HG03521 (cell line): ENCODE results near the gene DDX24.
"Not testable (repeated sequence)": the region's sequence is repeated elsewhere in the genome, so short reads cannot be mapped to it uniquely, and the experiment has no call there.

Experiments used
- ATAC-seq: cut with Tn5 transposase; IDR thresholded peaks from one replicate; pipeline ENCODE4 v1.9.1; 2021; ENCODE audit warnings: mild to moderate bottlenecking, moderate library complexity; ENCODE audit not compliant: unreplicated experiment

Gene DDX24

DNA sequence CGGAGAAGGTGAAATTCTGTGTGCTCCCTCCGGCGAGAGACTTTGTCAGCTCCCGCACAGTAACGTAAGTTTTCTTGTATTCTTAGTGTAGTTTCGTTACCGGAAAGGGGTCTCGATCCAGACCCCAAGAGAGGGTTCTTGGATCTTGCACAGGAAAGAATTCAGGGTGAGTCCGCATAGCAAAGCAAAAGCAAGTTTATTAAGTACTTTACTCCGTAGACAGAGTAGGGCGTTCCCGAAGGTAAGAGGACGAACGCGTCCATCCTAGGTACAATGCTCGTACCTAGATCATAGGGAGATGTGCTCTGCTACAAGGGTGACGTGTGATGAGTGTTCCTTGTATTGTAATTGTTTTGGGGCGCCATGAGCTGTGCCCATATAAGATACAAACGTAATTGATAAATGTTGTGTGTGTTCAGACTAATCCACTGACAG, 401 bp upstream of the DDX24 start:
- ATAC-seq, result peak; percentile 18

DNA sequence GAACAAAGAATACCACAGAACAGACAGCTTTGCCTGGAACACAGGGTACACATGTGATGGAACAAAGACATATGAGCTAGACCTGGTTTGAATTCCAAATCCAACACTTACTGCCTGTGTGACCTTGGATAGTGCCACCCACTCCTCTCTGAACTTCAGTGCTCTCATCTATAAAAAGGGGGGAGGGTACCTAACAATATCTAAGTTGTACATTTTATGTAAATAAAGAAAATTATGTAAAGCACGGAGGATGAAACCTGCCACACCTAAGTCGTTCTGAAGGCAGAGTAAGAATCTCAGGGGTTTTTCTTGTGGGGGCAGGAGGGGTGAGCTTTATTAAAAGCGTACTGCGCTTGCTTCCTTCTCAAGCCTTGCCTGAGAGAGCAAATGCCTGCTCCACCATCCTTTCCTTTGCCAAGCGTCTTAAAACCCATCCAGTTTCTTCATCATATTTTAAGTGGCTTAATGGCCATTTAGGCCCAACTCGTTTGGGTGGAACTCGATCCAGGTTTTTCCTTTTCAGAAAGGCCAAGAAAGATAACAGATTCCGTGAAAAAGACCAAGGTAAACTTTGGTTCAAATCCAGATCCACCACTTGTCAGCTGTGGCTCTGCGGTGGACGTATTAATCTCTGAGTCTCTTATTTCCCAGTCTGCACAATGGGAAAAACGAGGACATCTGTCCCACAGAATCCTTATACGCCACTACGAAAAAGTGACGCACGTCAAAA, 946 bp downstream of the DDX24 start:
- no peak for ATAC-seq

DNA sequence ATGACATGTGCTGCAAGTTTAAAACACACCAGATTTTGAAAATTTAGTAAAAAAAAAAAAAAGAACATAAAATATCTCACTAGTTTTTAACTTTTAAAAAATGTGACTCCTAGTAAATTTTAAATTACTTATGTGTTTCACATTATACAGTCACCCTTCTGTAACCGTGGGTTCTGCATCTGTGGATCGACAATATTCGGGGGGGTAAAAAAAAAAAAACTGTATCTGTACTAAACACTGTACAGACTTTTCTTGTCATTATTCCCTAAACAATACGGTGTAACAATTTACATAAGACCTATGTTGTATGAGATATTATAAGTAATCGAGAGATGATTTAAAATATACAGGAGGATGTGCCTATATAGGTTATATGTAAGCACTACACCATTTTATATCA, 3.2 kb downstream of the DDX24 start:
- no peak for ATAC-seq

DNA sequence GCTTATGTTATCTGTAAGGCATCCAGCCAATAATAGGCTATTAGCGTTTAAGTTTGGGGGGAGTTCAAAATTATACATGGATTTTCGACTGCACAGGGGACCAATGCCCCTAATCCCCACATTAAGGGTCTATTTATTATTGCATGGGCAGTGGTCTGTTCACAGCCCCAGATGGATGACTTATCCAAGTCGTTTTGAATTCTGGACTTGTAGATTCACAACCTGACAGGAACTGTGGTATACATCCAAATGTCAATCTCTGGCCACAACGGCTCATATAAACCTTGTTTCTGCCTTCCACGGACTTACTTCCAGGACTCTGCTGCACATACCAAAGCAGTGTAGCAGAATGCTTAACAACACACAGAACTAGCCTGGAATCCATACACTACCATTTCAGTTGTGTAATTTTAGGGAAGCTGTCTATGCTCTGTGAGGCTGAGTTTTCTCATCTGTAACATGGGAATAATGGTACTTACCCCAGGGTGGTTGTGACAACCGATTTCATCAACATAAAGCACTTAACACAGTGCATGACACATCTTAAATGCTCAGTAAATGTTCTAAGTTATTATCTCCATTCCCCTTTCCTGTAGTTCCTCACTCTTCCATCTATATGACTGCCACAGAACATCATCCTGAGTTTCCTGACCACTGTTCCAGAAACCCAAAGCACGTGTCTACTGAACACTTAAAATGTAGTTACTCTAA, 3.7 kb downstream of the DDX24 start:
- no peak for ATAC-seq

DNA sequence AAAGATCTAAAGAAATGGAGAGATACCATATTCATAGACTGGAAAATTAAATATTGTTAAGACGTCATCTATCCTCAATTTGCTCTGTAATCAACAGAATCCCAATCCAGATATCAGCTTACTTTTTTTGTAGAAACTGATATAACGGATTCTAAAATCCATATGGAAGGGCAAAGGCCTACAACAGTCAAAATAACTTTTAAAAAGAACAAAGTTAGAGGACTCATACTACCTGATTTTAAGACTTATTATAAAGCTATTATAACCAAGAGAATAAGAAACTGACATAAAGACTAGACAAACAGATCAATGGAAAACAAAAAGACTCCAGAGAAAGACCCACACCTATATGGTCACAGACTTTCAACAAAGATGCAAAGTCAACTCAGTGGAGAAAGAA, 6.0 kb downstream of the DDX24 start:
- ATAC-seq, result no peak

DNA sequence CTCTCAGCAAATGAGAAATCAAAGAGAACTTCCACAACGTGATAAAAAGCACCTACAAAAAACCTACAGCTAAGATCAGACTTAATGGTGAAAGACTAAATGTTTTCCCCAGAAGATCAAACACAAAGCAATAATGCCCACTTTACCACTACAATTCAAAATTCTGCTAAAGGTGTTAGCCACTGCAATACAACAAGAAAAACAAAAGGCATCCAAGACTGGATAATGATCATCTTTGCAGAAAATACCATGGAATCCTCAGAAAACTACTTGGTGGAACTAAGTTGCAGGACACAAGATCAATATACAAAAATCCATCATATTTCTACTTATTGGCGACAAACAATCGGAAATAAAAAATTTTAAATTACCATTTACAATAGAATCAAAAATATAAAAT, 6.5 kb downstream of the DDX24 start:
- ATAC-seq, result no peak

DNA sequence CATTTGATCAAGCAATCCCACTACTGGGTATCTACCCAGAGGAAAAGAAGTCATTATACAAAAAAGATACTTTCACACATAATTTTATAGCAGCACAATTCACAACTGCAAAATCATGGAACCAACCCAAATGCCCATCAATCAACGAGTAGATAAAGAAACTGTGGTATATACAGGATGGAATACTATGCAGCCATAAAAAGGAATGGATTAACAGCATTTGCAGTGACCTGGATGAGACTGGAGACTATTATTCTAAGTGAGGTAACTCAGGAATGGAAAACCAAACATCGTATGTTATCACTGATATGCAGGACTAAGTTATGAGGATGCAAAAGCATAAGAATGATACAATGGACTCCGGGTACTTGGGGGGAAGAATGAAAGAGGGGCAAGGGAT, 8.9 kb downstream of the DDX24 start:
- ATAC-seq, result not testable (repeated sequence)

DNA sequence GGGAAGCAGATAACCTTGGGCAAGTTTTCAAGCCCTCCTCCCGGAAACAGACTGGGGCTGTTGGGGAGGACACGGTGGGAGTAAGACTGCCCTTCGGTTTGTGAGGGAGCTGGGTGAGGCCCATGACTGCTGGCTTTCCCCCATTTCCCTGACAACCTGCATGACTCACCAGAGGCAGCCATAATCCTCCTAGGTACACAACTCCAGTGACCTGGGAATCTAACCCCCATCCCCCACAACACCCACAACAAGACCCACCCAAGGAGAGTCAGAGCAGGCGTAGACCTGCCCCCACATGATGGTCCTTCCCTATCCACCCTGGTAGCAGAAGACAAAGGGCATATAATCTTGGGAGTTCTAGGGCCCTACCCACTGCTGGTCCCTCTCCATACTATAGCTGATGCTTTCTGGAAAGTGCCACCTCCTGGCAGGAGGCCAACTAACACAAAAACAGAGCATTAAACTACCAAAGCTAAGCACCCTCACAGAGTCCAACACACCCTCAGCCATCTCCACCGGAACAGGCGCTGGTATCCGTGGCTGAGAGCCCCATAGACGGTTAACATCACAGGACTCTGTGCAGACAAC, 14.8 kb downstream of the DDX24 start:
- ATAC-seq, result no peak

DNA sequence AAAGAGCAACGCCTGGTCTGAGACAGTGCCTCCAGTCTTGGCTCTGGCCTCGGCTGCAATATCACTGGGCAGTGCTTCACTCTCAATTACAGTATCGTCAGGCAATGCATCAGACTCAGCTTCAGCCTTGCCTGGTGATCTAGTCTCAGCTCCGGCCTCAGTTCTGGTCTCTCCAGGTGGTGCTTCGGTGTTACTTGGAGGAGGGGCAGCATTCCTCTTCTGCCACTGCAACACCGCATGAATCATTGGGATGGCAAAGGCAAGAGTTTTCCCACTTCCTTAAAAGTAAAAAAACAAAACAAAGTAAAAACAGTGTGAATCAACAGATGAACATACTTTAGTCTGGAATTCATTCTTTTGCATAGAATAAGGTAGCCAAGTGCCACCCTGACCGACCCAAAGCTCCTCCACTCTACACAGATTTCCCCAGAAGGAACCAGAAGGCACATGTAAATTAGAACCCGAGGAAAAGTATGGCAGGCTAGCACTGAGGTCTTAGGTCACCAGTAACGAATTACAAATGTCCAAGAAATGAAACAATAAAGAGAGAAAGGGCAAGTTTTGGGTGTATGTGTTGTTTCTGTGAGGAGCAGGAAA, 18.6 kb downstream of the DDX24 start:
- ATAC-seq, result no peak

DNA sequence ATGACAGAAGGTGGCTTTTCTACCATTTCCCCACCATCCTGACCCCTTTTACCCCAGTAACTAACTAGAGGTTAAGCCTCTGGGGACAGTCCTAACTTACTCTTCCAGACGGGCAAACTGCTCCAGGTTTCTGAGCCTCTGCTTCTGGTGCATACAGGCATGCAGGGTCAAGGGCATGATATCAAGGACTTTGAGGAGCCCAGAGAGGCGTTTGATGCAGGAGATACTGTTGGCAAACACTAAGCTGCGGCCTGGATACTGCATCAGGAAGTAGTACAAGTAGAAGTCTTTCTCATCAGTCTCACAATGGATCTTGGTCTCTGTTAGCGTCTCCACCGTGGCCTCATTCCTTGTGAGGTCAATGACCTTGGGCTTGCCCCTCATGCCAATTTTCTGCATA, 21.0 kb downstream of the DDX24 start:
- ATAC-seq, result no peak

DNA sequence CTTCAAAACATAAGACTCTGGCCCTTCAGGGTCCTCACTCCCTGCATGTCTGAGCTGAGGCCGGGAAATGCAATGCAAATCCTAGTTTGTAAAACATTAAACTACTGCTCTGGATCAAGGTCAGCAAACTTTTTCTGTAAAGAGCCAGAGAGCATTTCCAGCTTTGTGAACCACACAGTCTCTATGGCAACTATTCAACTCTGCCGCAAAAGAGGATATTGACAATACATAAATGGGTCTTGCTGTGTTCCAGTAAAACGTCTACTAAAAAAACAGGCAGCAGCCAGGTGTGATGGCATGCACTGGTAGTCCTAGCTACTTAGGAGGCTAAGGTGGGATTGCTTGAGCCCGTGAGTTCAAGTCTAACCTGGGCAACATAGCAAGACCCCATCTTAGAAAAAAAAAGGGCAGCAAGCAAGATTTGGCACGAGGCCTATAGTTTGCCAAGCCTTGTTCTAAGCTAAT, 22.3 kb downstream of the DDX24 start:
- ATAC-seq, result no peak

DNA sequence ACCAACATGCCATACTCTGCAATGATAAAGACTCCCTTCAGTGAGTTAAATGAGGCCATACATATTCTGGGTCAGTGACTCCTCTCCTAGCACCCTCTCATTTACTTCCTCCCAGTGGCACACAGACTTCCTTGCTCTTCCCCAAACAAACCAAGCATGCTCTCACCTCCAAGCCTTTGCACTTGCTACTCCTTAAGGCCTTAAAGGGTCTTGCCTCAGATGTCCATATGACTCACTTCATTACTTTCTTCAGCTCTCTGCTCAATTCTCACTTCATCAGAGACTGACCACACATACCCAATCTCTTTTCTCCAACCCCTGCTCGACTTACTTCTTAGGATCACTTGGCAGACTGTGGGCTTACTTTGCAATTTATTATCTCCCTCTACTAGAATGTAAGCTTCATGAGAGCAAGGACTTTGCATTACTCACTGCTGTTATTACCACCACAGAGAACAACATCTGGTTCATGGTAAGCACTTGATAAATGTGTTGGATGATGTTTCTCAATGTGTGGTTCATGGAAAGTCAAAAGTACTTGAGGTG, 22.8 kb downstream of the DDX24 start:
- ATAC-seq, result no peak

DNA sequence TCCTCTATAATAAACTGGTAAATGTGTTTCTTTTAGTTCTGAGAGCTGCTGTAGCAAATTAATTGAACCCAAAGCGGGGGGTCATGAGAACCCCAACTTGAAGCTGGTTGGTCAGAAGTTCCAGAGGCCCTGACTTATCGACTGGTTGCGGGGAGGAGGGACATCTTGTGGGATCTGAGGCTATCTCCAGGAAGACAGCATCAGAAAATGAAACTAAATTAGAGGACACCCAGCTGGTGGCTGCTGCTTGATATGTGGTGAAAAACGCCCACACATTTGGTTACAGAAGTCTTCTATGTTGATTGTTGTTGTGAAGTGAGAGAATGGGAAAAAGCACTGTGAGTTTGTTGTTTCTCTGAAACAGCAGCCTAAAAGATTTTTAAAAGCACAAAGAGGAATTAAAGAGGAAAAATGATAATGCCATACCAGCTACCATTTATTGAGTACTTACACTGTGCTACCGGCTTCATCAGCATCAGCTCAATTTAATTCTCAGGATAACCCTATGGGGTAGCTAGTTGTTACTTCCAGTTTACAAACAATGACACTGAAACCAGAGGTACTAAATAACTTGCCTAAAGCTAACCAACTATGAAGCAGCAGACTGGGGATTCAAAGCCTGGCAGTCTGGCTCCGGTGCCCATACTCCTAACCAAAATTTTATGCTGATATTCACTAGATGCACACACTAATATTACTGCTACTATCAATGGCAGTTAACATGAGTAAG, 24.3 kb downstream of the DDX24 start:
- ATAC-seq, result peak; percentile 76

DNA sequence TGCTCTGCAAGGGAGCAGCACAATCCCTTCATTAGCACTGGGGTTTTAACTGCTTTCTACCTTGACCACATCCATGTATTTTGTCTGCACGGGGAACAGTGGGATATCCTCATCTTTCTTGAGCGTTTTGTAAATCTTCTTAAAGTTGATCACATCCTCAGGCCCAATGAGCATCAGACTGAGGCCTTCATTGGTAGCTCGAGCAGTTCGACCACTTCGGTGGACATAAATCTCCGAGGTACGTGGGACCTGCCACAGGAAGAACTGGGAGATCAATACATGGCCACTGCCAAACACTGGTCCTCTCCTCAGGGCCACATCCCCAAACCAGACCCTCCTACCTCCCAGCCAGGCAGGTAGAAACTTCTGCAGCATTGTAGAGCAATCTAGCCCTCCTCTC, 26.1 kb downstream of the DDX24 start:
- ATAC-seq, result no peak

DNA sequence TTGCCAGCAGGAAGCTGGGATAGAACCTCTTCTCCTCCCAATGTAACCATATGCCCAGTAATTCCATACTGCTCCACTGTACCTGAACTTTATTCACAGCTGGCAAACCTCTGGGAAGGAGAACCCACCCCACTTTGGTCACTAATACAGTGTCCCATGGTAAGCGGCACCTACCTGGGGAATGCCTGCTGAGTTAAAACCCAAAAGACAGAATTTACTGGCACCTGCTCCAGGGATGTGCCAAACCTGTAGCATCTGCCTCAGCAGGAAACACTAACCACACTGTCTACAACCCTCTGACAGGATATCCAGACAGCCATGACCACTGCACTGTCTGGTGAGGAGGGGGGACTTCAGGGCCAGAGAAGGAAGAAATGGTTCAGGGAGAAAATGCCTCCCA, 26.6 kb downstream of the DDX24 start:
- no peak for ATAC-seq

DNA sequence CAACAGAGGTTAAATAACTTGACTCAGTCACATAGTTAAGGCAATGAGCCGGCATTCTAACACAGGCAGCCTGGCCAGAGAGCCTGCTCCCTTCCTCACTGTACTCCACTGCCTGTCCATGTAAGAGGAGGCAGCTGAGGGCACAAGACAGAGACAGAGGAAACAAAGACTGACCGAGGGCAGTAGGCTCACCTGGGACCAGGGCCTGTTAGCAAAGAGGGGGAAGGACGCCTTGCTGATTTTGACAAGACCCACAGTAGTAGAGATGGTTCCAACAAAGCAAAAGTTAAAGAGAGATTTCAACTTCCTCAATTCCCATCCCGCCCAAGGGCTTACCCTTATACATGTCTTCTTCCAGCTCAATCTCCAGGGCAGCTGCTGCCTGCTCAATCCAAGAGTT, 28.3 kb downstream of the DDX24 start:
- ATAC-seq, result no peak

DNA sequence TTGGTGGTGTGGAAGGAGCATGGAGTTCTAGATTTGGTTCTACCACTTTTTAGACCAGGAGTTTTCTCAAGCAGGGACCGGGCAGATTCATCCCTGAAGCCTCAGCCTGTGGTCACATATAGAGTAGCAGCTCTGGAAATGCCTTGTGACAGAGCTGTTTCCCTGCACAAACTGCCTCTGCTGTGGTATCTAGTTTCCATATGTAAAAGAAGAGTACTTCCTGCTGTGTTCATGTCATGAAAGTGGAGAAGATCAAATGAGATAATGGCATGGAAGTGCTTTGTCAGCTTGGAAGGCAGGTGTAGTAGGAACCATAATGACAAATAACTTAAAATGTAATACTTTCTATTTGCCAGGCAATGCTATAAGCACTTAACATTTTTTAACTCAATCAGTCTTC, 28.8 kb downstream of the DDX24 start:
- no peak for ATAC-seq

DNA sequence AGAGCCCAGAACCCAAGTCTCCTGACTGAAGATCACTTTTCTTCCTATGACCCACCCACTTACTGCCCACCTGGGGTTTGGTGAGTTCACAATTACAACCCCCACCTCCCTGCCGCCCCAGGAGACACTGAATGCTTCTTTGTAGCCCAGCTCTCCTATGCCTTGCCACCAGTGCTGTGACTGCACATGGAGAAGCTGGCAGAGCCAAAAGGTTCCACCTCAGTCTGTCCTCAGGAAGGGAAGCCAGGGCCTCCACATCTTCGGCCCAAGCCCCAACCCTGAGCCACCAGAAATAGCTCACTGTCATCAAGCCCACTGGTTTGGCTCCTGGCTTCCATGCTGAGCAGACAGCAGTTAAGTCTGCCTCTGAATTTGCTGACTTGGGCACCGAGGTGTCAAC, 29.2 kb downstream of the DDX24 start:
- ATAC-seq, result no peak

DNA sequence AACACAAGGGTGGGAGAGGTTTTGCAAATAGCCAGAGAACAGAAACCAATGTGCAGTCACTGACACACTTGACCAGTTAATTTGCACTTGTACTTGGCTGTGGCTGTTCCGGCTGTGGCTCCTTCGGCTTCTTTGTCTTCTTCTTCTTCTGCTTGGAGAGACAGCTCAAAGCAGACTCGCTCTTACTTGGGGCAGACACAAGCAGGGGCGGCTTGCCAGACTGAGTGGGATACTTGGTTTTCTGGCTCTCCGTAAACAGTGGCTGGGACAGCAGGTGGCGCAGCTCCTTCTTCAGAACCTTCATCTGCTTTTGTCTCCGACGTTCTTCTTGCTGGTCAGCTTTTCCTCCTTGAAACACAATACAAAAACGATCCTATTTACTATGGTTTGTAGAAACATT, 29.9 kb downstream of the DDX24 start:
- ATAC-seq, result no peak

DNA sequence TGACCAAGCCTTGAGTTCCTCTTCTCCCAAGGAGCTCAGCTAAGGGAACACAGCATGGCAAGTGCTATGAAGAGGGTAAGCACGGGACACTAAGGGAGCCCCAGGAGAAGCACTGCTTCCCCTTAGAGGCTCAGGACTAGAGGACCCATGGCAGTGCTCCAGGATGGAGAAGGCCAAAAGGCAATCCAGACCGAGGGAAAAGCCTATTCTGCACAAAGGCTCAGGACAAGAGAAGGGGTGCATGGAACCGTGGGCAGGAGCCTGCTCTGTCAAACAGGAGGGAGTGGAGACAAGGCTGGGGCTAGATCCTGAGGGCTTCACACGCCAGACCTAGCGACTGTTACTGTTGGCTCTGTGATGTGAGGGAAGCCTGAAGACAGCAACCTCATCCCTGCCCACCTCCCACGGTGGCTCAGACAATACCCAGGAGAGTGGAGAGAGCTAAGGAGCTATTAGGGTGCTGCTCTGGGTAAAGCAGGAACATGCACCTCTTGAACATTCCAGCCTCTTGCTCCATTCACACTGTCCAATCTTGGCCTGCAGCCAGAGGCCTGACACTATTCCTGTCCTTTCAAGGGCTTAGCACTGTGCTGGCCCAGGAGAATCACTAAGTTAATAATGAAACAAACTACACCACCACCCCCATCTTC, 30.6 kb downstream of the DDX24 start:
- ATAC-seq, result no peak
